ELF-1 (cell line): ENCODE data around the gene POP7.
"Not testable (repeated sequence)": the region's sequence is repeated elsewhere in the genome, so short reads cannot be mapped to it uniquely, and the experiment has no call there.

Source experiments
- DNase-seq: peaks from one replicate; pipeline ENCODE4 v3.0.0-alpha.2; 2016; ENCODE audit warnings: low read depth, low spot score

The POP7 gene

GRCh38 chr7:100723732-100724275 lies 17.9 kb downstream of the POP7 start:
- peak; percentile 18 for DNase-seq

- not testable (repeated sequence) for DNase-seq
Measured at GRCh38 chr7:100724364-100724763, 18.4 kb downstream of the POP7 start.

GRCh38 chr7:100726996-100727761 lies 21.3 kb downstream of the POP7 start:
- DNase-seq = no peak

- DNase-seq = no peak
Measured at GRCh38 chr7:100728196-100728595, 22.3 kb downstream of the POP7 start.

- DNase-seq = no peak
Measured at GRCh38 chr7:100730136-100730800, 24.3 kb downstream of the POP7 start.

GRCh38 chr7:100731937-100732636 lies 26.2 kb downstream of the POP7 start:
- DNase-seq = no peak

DNA sequence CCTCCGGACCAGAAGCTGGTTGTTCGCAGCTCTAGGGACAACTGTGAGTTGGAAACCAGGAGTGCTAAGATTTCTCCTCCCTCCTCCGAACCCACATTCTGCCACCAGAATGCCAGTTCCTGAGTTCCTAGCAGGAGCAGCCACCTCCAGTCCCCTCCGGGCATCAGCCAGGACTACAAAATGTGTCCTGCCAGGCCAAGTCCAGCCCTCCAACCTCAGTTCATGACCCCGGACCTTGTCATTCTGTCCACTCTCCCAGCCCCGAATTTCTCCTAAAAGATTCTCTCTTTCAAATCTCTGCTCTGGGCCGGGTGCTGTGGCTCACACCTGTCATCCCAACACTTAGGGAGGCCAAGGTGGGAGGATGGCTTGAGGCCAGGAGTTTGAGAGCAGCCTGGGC lies 29.8 kb downstream of the POP7 start:
- DNase-seq = no peak

- no peak for DNase-seq
Measured at GRCh38 chr7:100736671-100737070, 30.8 kb downstream of the POP7 start.

GRCh38 chr7:100739934-100740333 lies 34.0 kb downstream of the POP7 start:
- no peak for DNase-seq

GRCh38 chr7:100744605-100745004 lies 38.7 kb downstream of the POP7 start:
- no peak for DNase-seq

DNA sequence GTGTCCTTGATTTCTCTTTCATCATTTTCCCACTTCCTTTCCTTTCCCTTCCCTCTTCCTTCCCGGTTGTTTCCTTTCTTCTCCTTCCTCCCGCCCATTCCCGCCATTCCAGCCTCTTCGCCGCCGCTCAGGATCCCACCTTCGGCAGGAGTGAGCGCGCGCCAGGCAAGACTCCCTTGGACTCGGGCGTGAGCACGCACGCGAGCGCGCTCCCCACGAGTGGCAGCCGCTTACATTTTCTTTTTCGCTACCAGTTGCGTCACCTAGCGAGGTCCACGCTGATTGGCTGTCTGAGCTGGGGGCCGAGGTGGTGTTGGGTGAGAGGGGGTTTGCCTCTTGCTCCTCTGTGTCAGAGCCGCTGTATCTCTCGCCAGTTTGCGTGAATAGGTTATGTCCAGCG lies 39.3 kb downstream of the POP7 start:
- DNase-seq = peak; percentile 67

GRCh38 chr7:100752994-100753393 lies 47.1 kb downstream of the POP7 start:
- DNase-seq = no peak

- DNase-seq = no peak
Measured at GRCh38 chr7:100753750-100754149, 47.8 kb downstream of the POP7 start.
